Inflammatory macrophage (primary cell): Measurements from ENCODE around the gene RNF186.
"Not testable (repeated sequence)": the region's sequence is repeated elsewhere in the genome, so short reads cannot be mapped to it uniquely, and the experiment has no call there.

Experiments used
- DNase-seq, 2 donors: peaks; one replicate each; pipeline ENCODE4 v3.0.0-alpha.2; 2020 to 2022

The RNF186 gene

DNA sequence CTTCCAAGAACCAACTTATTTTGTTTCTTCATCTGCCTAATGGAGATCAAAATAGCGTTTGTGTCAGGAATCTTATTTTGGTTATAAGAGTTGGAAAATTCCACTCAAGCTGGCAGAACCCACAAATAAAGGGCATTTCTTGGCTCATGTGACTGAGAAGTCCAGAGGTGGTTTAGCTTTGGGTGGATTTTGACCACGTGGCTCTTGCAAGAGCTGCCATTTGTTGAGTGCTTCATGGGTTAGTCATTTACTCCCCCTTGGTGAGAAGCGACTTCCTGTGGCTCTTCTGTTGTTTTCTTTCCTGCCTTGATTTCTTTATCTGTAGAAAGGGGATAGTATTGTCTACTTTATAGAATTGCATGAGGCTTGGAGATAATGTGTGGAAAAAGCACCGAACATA is 9.5 kb upstream of the RNF186 start:
- DNase-seq = no peak

DNA sequence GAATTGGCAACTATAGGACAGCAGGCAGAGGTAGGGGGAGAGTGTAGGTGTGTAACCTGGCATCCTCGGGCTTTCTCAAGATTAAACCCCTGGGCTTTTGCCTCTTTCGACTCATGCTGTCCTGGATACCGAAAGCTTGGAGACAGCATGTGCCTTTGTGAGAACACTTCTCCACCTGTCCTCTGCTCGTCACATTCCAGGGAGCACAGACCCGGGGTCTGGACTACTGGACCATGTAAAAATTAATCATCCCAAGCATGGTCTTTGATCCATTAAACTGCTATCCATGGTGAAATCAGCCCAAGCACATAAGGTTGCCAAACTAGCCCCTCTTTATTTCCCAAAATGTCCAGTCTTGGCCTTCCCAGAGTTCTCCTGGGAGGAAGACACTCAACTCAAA is 9.0 kb upstream of the RNF186 start:
- DNase-seq = no peak

DNA sequence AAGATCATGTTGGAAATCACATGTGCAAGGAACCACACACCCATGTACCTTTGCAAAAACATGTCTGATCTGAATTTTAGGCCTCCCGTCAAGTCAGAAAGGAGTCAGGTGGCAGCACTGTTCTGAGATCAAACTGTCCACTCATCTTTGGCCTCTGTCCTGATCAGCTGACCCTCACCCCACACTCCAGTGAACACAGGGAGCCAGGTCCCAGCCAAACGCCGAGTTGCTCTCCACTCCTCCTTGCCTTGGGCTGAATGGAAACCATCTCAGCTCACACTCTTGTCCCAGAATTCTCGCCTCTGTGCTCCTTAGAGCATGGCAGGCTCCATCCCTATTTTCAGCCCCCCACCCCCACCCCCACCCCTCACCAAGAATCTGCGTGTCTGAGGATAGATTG is 4.6 kb upstream of the RNF186 start:
- DNase-seq = no peak

DNA sequence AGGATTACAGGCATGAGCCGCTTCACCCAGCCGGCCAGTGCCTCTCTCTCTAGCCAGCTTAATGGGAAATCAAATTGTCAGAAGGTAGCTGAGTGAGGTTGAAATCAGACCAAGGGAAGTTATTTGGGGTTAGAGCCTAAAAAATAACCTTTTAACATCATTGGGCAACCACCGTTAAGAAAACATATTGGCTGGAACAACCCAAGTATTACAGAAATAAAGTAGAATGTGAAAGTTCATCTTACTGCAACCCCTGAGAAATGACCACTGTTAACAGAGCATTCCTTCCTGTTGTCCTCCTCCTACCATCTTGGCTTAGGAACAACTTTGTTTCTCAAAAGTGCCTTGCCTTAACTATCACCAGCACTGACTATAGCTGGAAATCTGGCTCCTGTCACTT is 3.2 kb upstream of the RNF186 start:
- DNase-seq = no peak

DNA sequence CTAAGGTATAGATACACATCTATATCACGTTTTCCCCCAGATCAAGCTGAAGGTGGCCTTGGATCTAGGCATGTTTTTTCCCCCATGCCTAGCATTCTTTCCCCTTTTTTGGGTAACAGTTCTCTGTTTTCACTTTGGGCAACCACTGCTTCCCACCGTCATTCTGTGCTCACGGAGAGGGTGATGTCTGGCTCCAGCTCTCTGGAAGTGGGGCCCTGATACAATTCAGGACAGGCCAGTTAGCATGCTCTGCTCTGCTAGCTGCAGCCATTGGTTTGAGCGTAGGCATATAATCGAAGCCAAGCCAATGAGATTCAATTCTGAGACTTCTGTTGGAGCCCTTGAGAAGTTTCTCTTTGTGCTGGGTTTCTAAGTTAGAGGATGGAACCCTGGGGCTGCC is 2.1 kb upstream of the RNF186 start:
- no peak for DNase-seq

DNA sequence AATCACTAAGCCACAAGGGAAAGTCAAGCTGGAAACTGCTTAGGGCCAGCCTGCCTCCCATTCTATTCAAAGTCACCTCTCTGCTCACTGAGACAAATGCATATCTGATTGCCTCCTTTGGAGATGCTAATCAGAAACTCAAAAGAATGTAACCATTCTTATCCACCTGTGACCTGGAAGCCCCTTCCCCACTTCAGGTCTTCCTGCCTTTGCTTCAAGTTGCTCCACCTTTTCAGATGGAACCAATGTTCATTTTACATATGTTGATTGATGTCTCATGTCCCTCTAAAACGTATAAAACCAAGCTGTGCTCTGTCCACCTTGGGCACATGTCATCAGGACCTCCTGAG is 1.6 kb upstream of the RNF186 start:
- not testable (repeated sequence) for DNase-seq

DNA sequence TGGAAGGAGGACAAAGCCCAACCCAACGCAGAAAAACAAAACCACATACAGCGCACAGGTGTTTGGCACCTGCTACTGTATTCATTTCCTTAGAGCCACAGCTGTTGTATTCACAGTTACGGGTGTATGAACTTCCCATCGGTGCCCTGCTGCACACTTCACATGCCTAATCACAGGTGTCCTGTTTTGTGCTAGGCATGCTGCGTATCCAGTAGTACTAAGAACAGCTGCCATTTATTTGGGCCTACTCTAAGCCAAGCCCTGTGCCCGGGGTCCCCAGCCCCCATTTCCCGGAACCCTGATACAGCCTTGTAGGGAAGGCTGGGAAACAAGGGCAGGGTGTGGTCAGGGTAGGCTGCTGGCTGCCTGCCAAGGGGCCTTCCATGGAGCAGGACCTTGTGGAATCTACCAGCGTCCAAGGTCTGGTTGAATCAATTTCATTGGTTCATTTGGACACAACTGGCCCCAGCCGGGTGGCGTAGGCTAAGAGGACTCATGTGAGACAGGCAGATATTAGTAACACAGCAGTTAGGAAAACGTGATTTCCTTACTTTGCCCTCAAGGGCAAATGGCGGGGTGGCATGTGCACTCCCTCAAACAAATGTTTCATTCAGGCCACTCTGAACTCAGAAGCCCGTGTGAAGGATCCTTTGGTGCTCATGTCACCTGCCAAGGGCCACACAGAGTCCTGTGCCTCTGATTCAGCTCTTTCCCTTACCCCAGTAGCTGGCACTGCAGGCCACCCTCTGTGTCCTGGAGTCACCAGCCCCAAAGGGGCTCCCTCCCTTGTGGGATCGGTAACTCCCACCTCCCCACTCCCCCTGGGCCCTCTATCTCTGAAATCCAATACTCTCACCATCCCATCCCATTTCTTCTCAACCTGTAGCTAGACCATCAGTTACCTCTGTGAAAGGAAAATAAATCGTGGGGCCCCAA is 986 bp upstream of the RNF186 start:
- no peak for DNase-seq

DNA sequence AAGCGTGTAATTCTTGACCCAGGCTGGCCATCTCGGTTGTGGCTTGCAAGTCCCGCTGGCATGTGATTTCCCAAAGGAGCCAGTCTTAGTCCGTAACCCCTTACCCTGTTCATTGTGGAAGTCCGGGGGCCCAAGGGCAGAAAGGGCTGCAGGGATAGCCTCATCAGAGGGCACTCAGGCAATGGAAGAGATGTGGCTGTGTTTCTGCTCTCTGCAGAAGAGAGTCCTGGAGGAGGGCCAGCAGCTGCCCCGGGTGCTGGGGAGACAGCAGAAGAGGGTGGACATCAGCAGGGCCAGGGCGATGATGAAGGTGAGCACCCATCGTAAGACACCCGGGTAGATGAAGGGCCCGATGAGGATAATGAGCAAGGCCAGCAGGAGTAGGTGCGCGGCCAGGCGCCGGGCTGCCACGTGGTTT is 830 bp downstream of the RNF186 start:
- DNase-seq = no peak

DNA sequence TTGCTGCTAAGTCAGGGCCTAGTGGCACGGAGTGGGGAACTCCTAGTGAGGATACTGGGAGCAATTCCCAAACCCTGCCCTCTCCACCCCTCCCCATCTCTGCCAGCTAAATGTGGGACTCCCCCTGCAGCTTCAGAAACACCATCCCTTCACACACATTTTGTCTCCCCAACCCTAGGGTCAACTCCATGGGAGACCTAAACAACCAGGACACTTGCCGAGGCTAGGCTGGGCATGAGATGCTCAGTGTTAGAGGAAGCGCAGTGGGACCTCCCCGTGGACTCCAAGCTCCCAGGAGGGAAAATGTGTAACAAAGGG is 1.5 kb downstream of the RNF186 start:
- no peak for DNase-seq

DNA sequence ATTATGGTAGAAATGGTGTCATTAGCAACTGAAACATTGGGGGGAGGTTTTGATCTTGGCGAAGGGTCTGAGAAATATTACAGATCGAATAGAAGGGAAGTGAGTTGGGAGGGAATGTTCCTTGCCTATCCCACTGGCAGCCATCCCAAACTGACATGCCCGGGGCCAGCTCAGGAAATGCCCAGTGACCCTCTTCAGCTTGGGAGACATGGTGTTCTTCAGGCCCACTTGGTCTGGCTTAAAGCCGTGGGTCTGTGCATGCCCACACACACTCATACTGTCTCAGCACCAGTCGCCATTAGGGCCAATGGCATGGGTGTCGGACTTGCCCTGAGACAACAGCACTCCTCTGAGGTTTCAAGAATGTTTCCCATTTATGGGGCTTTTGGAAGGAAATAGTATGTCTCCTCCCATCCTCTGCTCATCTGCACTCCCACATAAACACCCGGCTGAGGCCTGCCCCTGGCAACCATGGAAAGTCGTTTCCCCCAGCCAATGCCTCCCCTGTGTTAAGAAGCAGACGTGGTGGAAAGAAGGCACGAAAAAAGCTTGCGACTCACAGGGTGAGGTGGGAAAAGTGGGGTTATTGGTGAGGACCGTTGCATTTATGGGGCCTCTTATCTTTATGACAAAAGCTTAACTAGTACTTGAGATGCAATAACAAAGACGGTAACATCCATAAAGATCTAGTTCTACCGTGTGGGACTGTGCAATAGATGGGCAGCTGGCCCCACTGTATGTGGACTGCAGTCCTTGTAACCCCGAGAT is 2.0 kb downstream of the RNF186 start:
- DNase-seq = no peak

DNA sequence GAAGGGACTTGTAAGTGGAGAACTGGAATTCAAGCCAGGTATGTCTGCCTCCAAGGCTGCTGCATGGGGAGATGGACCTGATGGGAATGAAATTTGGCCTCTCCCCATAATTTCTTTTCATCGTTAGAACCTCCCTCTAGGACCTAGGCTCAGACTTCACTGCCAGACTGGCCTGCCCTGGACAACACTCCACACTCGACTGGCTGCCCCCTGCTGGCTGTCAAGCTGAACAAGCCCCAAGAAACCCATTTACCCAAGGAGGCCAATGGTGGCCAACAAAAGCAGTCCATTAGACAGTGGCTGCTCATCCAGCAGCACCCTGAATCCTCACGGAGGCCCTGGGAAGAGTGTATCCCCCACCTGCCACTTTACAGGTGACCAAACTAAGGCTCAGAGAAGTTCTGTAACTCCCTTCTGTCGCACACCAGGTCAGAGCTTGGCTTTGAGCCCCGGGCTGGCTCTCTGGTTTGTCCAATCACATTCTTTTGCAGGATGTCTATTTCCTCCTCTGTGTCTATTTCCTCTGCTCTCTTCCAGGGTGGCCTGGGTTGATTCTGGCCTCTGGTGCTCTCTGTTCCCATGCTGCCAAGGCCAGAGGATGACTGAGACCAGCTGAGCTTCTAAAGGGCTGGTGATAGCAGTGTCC is 3.8 kb downstream of the RNF186 start:
- peak; percentile 50 to 66 for DNase-seq

DNA sequence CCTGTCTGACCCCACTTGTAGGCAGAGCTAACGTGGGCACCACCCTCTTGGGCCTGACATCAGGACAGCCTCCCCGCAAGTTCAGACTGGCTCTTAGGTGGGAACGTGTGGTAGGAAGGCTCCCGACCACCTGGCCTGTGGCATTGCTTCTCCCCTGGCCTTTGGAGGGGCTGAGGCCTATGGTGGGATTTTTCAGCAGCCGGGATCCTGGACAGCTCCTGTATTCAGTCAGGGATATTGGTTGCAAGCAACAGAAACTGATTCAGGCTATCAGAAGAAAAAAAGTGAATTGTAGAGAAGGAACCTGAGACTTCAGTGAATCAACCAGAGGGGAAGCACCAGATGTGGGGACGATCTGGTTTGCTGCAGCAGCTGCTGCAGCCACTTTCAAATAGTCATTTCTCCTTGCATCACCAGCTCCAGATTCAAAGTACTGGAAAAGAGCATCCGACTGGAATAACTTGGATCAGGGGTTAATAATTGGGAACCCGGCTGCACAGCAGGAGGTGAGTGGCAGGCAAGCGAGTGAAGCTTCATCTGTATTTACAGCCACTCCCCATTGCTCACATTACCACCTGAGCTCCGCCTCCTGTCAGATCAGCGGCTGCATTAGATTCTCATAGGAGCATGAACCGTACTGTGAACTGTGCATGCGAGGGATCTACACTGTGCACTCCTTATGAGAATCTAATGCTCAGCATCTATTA is 5.9 kb downstream of the RNF186 start:
- no peak for DNase-seq

DNA sequence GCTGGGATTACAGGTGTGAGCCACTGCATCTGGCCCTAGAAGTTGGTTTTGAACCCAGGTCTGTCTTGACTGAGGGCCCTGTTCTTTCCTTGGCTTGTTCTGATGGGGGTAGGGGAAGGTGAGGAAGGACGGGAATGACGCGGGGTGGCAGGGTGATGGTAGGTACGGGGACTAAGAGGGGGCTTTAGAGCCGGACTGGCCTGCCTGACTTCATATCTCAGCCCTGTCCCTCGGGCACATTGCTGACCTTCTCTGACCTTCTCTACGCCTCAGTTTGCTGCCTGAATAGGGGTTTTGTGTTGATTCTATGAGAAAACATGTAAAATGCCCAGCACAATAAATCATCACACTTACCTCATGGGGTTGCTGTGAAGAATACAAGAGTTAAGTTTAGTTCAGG is 6.7 kb downstream of the RNF186 start:
- DNase-seq = no peak

DNA sequence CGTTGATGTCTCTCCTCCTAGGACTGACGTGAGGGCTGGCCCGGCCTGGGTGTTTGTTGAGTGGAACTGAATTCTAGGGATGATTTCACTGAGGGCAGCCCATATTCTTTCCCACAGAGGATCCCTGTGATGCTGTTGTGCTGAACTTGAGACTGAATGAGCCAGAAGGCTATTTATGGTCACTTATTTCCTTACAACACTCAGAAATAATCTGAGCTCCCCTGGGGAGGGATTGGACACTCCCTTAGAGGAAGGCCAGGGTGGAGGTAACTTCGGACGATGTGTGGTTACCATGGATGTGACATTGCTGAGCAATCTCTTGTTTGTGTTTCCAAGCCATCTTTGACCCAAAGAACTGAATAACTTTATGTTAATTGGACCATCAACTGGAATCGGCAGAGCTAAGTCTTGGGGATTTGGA is 10.2 kb downstream of the RNF186 start:
- DNase-seq = no peak

DNA sequence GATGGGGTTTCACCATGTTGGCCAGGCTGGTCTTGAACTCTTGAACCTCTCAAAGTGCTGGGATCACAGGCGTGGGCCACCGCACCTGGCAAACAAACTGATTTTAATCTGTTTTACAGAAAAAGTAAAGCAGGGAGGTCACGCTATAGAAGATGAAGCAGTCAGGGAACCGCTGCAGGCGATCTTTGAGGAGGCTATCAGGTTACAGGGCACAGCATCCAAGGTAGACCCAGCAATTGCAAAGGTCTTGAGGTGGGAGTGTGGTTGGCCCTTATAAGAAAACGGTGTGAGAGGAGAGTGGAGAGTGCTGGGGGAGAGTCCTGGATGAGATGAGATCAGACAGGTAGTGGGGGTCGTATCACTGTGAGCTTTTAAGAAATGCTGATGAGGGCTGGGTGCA is 12.8 kb downstream of the RNF186 start:
- DNase-seq = no peak

DNA sequence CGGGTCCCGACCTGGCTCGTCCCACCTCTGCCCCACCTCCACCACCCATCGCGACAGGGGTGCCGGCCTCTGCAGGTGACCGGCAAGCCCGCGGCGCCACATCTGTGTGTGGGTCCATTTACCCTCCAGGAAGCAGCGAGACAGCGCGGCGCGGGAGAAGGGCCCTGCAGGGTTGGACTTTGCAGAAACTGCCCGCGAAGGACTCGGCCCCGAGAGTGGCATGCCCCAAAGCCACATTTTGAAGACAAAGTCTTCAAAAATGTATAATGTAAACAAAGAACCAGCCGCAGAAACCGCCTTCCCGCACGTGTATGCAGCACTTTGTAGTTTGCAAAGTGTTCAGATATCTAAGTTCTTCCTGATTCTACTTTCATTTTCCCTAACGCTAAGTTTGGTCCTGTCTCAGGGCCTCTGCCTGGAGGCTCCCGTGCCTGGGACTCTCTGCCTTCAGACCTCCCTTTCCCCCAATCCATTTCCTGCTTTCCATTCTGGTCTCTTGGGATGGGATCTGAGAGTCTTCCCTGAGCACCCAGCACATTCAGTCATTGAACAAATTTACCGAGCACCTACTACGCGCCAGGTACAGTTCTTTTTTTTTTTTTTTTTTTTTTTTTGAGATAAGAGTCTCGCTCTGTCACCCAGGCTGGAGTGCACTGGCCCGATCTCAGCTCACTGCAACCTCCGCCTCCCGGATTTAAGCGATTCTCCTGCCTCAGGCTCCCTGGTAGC is 14.8 kb downstream of the RNF186 start:
- DNase-seq = peak; percentile 42 to 54

DNA sequence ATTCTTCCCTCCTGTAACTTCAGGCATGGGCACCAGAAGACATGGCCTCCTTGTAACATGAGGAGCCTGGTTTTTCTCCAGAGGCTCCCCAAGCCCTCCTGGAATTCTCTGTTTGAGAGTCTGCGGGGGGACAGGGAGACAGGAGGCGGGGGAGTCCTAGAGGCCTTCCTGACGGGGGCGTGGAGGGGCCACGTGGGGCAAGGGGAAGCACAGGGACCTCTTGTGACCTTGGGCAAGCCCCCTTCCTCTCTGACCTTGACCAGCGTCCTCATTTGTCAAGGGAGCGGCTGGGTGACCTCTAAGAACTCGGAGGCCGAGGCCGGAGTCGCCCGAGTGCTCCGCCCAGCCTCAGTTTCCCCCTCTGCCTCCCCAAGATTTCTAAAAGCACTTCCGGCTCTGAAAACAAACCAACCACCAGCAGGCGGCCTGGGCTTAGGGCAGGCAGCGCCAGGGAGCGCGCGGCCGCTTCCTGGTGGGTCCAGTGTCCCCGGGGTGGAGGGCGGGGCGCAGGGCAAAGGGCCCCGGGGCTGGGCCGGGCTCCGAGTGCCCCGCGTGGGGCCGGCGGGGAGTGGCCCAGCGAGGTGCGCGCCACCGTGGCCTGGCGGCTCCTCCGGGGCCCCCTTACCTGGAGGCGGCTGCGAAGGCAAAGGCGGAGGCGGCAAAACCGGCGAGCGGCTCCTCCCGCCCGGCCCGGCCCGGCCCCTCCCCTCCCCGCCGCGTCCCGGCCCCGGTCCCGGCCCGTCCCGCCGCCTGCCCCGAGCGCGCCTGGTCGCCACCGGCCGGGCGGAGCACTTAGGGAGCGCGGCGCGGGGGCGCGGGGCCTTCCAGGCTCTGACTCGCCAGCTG is 15.6 kb downstream of the RNF186 start, which contains the start of gene TMCO4:
Gene TMCO4, minus strand, starts transcription at position 687 of the 846 bp plus-strand sequence. CDS start 19,158 bp downstream, outside the sequence.
- DNase-seq = peak; percentile 46 to 71

DNA sequence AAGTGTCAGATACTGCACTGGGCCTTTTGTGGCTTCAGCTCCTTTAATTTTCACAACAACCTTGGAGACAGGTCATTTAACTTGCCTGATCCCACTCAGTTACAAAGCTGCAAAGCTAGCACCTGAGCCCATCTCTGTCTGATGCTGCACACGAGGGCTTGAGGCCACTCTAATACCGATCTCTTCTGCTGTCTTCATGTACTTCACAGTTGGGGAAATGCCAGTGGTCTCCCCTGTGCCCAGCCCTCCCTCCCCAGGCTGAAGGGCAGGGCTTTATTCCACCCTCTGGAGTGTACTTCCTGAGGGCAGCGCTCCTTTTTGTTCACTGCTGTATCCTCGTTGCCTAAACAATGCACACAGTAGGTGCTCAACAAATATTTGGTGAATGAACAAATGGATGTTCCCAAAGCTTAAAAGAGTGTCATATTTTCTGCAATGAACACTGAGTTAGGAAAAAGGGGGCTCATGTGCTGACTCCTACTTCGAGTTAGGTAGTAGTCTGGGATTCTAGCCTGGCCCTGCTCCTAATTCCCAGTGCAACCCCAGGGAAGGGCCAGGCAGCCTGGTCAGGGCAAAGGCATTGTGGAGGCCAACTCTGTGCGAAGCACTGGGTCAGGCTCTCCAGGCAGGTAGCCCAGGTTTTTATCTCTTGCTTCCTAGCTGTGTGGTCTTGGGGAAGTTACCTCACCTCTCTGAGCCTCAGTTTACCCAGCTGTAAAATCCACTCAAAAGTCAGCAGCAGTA is 16.4 kb downstream of the RNF186 start:
- no peak for DNase-seq

DNA sequence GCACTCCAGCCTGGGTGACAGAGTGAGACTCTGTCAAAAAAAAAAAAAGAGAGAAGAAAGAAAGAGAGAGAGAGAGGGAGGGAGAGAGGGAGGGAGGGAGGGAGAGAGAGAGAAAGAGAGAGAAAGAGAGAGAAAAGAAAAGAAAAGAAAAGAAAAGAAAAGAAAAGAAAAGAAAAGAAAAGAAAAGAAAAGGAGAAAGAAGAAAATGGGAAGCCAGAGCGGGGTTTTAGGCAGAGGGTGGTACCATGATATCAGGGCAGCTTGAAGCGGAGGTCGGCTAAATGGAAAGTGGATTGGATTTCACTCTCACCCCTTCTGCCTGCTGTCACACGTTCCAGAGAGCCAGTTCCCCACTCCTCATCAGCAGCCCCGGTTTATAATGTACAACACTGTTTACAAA is 17.3 kb downstream of the RNF186 start:
- no peak for DNase-seq

DNA sequence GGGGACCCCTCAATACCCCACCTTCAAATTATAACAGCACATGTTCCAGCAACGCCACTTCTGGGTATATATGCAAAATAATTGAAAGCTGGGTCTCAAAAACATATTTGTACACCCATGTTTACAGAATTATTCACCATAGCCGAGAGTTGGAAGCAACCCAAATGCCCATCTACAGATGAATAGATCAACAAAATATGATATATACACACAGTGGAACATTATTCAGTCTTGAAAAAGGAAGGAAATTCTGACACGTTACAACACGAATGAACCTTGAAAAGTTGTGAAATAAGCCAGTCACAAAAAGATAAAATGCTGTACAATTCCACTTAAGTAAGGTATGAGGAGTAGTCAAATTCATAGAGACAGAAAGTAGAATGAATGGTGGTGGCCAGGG is 20.5 kb downstream of the RNF186 start:
- DNase-seq = no peak
